ENCODE results near the gene PGAP1. TPM values are rescaled to one million over a fixed set of nuclear protein-coding genes. Genes with fewer than 3 reads are reported as not detected.

Gene PGAP1
- total RNA-seq, 3 donors from 2014 or later: 7.2 to 27.1 (median 16.1) TPM

- H3K4me3 ChIP-seq: no peak overlapping the region
- H3K27ac ChIP-seq: no peak overlapping the region
- H3K36me3 ChIP-seq: no peaks in the 10 kb centered on the region
- intact Hi-C loops (cut with DNase I; ENCODE audit: low total_unique reads): no loop called here
- H3K27me3 ChIP-seq: no peaks in the 10 kb centered on the region
- H3K4me1 ChIP-seq: no peaks in the 10 kb centered on the region
- DNase-seq (ENCODE audit: low spot score in 2 of 2): no peak
- no peaks in the 10 kb centered on the region for H3K9me3 ChIP-seq
- TF ChIP-seq POLR2AphosphoS5 (IDR thresholded peaks at IDR 0.05) (no peak), CTCF (IDR thresholded peaks at IDR 0.05) (no peak), POLR2A (IDR thresholded peaks at IDR 0.05) (no peak)
These were observed 42.0 kb upstream of the PGAP1 start for GRCh38 chr2:196968516-196968915.

GRCh38 chr2:196967775-196968174 is 41.3 kb upstream of the PGAP1 start:
- intact Hi-C loops (cut with DNase I; ENCODE audit: low total_unique reads): no loop called here
- no peak overlapping the region for H3K4me3 ChIP-seq
- no peaks in the 10 kb centered on the region for H3K9me3 ChIP-seq
- H3K36me3 ChIP-seq: no peaks in the 10 kb centered on the region
- no peak for DNase-seq (ENCODE audit: low spot score in 2 of 2)
- H3K27ac ChIP-seq: no peak overlapping the region
- TF ChIP-seq POLR2AphosphoS5 (IDR thresholded peaks at IDR 0.05) (no peak), POLR2A (IDR thresholded peaks at IDR 0.05) (no peak), CTCF (IDR thresholded peaks at IDR 0.05) (no peak)
- H3K4me1 ChIP-seq: no peaks in the 10 kb centered on the region
- no peaks in the 10 kb centered on the region for H3K27me3 ChIP-seq

- intact Hi-C loops (cut with DNase I; ENCODE audit: low total_unique reads): no loop called here
- Histone ChIP-seq H3K27me3 (no peaks in the 10 kb centered on the region), H3K36me3 (no peaks in the 10 kb centered on the region), H3K4me1 (no peaks in the 10 kb centered on the region), H3K4me3 (peak overlapping the region; percentile 16 to 49 (median 26)), H3K9me3 (no peaks in the 10 kb centered on the region), H3K27ac (no peak overlapping the region)
- no peak for DNase-seq (ENCODE audit: low spot score in 2 of 2)
- TF ChIP-seq CTCF (IDR thresholded peaks at IDR 0.05): no peak
- TF ChIP-seq POLR2A (IDR thresholded peaks at IDR 0.05): no peak
- TF ChIP-seq POLR2AphosphoS5 (IDR thresholded peaks at IDR 0.05): no peak
These were observed 40.6 kb upstream of the PGAP1 start for GRCh38 chr2:196967116-196967515.

- Histone ChIP-seq H3K27ac (no peak overlapping the region), H3K36me3 (no peaks in the 10 kb centered on the region), H3K27me3 (no peaks in the 10 kb centered on the region), H3K9me3 (no peaks in the 10 kb centered on the region), H3K4me1 (no peaks in the 10 kb centered on the region), H3K4me3 (no peak overlapping the region)
- intact Hi-C loops (cut with DNase I; ENCODE audit: low total_unique reads): no loop called here
- TF ChIP-seq POLR2A (IDR thresholded peaks at IDR 0.05) (no peak), CTCF (IDR thresholded peaks at IDR 0.05) (no peak), POLR2AphosphoS5 (IDR thresholded peaks at IDR 0.05) (no peak)
- DNase-seq (ENCODE audit: low spot score in 2 of 2): no peak
These were observed 39.6 kb upstream of the PGAP1 start for GRCh38 chr2:196966061-196966460.

GRCh38 chr2:196965651-196966050 is 39.1 kb upstream of the PGAP1 start:
- intact Hi-C loops (cut with DNase I; ENCODE audit: low total_unique reads): no loop called here
- H3K27ac ChIP-seq: no peak overlapping the region
- no peak for TF ChIP-seq POLR2AphosphoS5 (IDR thresholded peaks at IDR 0.05)
- no peak for TF ChIP-seq CTCF (IDR thresholded peaks at IDR 0.05)
- TF ChIP-seq POLR2A (IDR thresholded peaks at IDR 0.05): no peak
- no peaks in the 10 kb centered on the region for H3K4me1 ChIP-seq
- no peaks in the 10 kb centered on the region for H3K9me3 ChIP-seq
- no peak for DNase-seq (ENCODE audit: low spot score in 2 of 2)
- no peaks in the 10 kb centered on the region for H3K27me3 ChIP-seq
- no peak overlapping the region for H3K4me3 ChIP-seq
- H3K36me3 ChIP-seq: no peaks in the 10 kb centered on the region

Data from breast epithelium (tissue), 4 donors.